ENCODE data around the gene FASLG. TPM values are rescaled to one million over a fixed set of nuclear protein-coding genes. Genes with fewer than 3 reads are reported as not detected.

Gene FASLG
- total RNA-seq, 1 experiment from 2014 or later, result not detected

GRCh38 chr1:172704001-172704400 lies 45.1 kb downstream of the FASLG start:
- Mint-ChIP-seq H3K9me3 (peaks cover 12% of the 10 kb centered on the region), H3K4me3 (no peak overlapping the region), H3K36me3 (no peaks in the 10 kb centered on the region), H3K27ac (no peak overlapping the region), H3K4me1 (peaks cover 10% of the 10 kb centered on the region), H3K27me3 (ENCODE audit: low read depth) (no peaks in the 10 kb centered on the region)
- peak; percentile 11; the same call in 1 of the 2 replicates for ATAC-seq
- CTCF ChIA-PET, result interaction anchor here (0.6 to 1.6 kb wide), 3 partner anchors 16 to 350 kb away, joined by 3 to 6 read pairs (median 4); no protein-coding TSS in a partner anchor
- POLR2A ChIA-PET, result interaction anchor here (1.3 kb wide), 1 partner anchor 171 kb away, joined by 3 read pairs; the partner anchor contains the start of gene SUCO
- TF ChIP-seq FOXJ3 (CRISPR knock-in tag; IDR thresholded peaks at IDR 0.05; ENCODE audit: borderline replicate concordance) (no peak), CTCF (IDR thresholded peaks at IDR 0.05) (no peak), TEAD1 (CRISPR knock-in tag; IDR thresholded peaks at IDR 0.05) (no peak), E2F5 (CRISPR knock-in tag; IDR thresholded peaks at IDR 0.05) (no peak), NFATC4 (CRISPR knock-in tag; IDR thresholded peaks at IDR 0.05) (no peak), GTF2I (CRISPR knock-in tag; conservative IDR thresholded peaks at IDR 0.05) (no peak), ELF4 (CRISPR knock-in tag; IDR thresholded peaks at IDR 0.05; ENCODE audit: low read depth) (no peak), FOXP1 (CRISPR knock-in tag; IDR thresholded peaks at IDR 0.05; ENCODE audit: borderline replicate concordance) (no peak), TCF7 (CRISPR knock-in tag; IDR thresholded peaks at IDR 0.05; ENCODE audit: low read depth) (no peak), IRF2 (CRISPR knock-in tag; IDR thresholded peaks at IDR 0.05; ENCODE audit: borderline replicate concordance, low read depth) (no peak)
- TF ChIP-seq, protein P1, sequence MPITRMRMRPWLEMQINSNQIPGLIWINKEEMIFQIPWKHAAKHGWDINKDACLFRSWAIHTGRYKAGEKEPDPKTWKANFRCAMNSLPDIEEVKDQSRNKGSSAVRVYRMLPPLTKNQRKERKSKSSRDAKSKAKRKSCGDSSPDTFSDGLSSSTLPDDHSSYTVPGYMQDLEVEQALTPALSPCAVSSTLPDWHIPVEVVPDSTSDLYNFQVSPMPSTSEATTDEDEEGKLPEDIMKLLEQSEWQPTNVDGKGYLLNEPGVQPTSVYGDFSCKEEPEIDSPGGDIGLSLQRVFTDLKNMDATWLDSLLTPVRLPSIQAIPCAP (CRISPR knock-in tag; IDR thresholded peaks at IDR 0.05), result no peak
- DNase-seq (ENCODE audit: low spot score), result no peak

DNA sequence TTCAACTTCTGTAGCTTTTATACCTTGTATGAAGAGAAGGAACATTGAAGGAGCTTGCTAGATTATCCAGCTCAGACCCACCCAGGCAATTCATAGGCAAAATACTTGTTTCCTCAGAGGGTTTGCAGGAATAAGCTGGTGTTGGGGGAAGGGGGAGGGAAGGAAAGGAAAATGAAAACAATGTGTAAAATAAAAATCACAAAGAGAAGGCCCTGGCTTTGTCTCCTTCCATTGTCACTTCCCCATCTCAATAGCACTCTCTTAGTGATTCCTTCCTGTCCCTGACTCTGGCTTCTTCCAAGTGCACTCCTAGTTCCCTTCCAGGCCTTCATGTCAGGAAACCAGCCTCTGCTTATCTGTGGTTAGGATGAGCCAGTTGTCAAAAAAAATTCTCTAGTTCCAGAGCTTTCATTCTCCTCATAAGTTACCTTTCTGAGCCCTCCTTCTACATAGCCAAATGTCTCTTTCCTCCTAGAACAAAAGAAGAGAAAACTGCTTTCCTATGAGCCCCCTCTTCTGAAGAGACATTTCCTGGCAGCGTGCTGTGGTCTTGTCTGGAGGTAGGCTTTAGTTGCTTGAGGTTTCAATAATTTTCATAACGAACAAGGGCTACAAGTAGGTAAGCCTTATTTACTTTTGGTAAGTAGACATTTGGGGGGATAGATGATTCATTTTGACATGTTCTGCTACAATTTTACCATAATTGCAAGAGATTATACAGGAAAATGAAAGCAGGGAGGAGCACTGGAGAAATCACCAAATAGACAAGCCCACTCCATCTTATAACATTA lies 45.7 kb downstream of the FASLG start:
- peak overlapping the region; percentile 80 for H3K27ac Mint-ChIP-seq
- no peaks in the 10 kb centered on the region for H3K36me3 Mint-ChIP-seq
- DNase-seq (ENCODE audit: low spot score) (no peak), ATAC-seq (peak; percentile 88)
- H3K27me3 Mint-ChIP-seq (ENCODE audit: low read depth), result no peaks in the 10 kb centered on the region
- POLR2A ChIA-PET, result interaction anchor here (1.3 kb wide), 1 partner anchor 172 kb away, joined by 3 read pairs; the partner anchor contains the start of gene SUCO
- no peak overlapping the region for H3K4me3 Mint-ChIP-seq
- no peak for TF ChIP-seq OVOL2 (CRISPR knock-in tag; IDR thresholded peaks at IDR 0.05; ENCODE audit: borderline replicate concordance)
- TF ChIP-seq MXD4 (CRISPR knock-in tag; IDR thresholded peaks at IDR 0.05; ENCODE audit: borderline replicate concordance), result no peak
- H3K9me3 Mint-ChIP-seq, result peaks cover 12% of the 10 kb centered on the region
- peaks cover 10% of the 10 kb centered on the region for H3K4me1 Mint-ChIP-seq
- CTCF ChIA-PET, result interaction anchor here (0.6 to 1.6 kb wide), 3 partner anchors 15 to 349 kb away, joined by 3 to 6 read pairs (median 4); no protein-coding TSS in a partner anchor

- DNase-seq (ENCODE audit: low spot score) (no peak), ATAC-seq (no peak)
- Mint-ChIP-seq H3K36me3 (no peaks in the 10 kb centered on the region), H3K4me1 (peaks cover 15% of the 10 kb centered on the region), H3K4me3 (no peak overlapping the region), H3K9me3 (peaks cover 16% of the 10 kb centered on the region), H3K27ac (no peak overlapping the region), H3K27me3 (ENCODE audit: low read depth) (no peaks in the 10 kb centered on the region)
- ChIA-PET POLR2A (no interaction called here), CTCF (no interaction called here)
- no peak for TF ChIP-seq TP53 (CRISPR knock-in tag; IDR thresholded peaks at IDR 0.05)
- TF ChIP-seq, protein P2, sequence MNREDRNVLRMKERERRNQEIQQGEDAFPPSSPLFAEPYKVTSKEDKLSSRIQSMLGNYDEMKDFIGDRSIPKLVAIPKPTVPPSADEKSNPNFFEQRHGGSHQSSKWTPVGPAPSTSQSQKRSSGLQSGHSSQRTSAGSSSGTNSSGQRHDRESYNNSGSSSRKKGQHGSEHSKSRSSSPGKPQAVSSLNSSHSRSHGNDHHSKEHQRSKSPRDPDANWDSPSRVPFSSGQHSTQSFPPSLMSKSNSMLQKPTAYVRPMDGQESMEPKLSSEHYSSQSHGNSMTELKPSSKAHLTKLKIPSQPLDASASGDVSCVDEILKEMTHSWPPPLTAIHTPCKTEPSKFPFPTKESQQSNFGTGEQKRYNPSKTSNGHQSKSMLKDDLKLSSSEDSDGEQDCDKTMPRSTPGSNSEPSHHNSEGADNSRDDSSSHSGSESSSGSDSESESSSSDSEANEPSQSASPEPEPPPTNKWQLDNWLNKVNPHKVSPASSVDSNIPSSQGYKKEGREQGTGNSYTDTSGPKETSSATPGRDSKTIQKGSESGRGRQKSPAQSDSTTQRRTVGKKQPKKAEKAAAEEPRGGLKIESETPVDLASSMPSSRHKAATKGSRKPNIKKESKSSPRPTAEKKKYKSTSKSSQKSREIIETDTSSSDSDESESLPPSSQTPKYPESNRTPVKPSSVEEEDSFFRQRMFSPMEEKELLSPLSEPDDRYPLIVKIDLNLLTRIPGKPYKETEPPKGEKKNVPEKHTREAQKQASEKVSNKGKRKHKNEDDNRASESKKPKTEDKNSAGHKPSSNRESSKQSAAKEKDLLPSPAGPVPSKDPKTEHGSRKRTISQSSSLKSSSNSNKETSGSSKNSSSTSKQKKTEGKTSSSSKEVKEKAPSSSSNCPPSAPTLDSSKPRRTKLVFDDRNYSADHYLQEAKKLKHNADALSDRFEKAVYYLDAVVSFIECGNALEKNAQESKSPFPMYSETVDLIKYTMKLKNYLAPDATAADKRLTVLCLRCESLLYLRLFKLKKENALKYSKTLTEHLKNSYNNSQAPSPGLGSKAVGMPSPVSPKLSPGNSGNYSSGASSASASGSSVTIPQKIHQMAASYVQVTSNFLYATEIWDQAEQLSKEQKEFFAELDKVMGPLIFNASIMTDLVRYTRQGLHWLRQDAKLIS (CRISPR knock-in tag; IDR thresholded peaks at IDR 0.05; ENCODE audit: borderline replicate concordance), result no peak
- no peak for TF ChIP-seq NFYB (CRISPR knock-in tag; conservative IDR thresholded peaks at IDR 0.05; ENCODE audit: low read depth)
- no peak for TF ChIP-seq CREM (CRISPR knock-in tag; IDR thresholded peaks at IDR 0.05)
- no peak for TF ChIP-seq ZNF425 (CRISPR knock-in tag; conservative IDR thresholded peaks at IDR 0.05)
- TF ChIP-seq ZNF263 (CRISPR knock-in tag; IDR thresholded peaks at IDR 0.05; ENCODE audit: low read depth), result no peak
- no peak for TF ChIP-seq USF1 (CRISPR knock-in tag; IDR thresholded peaks at IDR 0.05)
- TF ChIP-seq ESRRA (CRISPR knock-in tag; IDR thresholded peaks at IDR 0.05; ENCODE audit: borderline replicate concordance), result no peak
Observed at GRCh38 chr1:172708452-172708851, 49.5 kb downstream of the FASLG start.

Data from WTC11 (cell line).